Trophoblast cell (in vitro differentiated cells and primary cell): Measurements from ENCODE around the gene GARIN5A.
A peak's percentile ranks its signal among the peaks of the same experiment; 100 is the strongest.

Source experiments
- DNase-seq, 2 donors: peaks; one replicate each; pipeline ENCODE4 v3.0.0-alpha.2; 2016
- H2AFZ ChIP-seq: 2 replicates; pipeline ENCODE4 v1.6.1; 2013; ENCODE audit warnings: low read length, moderate library complexity, mild to moderate bottlenecking; ENCODE audit not compliant: insufficient read depth, poor library complexity
- H2AK5ac ChIP-seq: 2 replicates; pipeline ENCODE4 v1.6.1; 2013; ENCODE audit warnings: mild to moderate bottlenecking, low read length
- H2BK120ac ChIP-seq: 2 replicates; pipeline ENCODE4 v1.6.1; 2013; ENCODE audit warnings: low read length, mild to moderate bottlenecking, moderate library complexity; ENCODE audit not compliant: insufficient read depth, poor library complexity
- H2BK12ac ChIP-seq: 2 replicates; pipeline ENCODE4 v1.6.1; 2013; ENCODE audit warnings: mild to moderate bottlenecking, low read length, moderate library complexity
- H2BK5ac ChIP-seq: 2 replicates; pipeline ENCODE4 v1.6.1; 2013; ENCODE audit warnings: low read length, low read depth, moderate library complexity, mild to moderate bottlenecking; ENCODE audit not compliant: poor library complexity
- H3K14ac ChIP-seq: 2 replicates; pipeline ENCODE4 v1.6.1; 2013; ENCODE audit warnings: mild to moderate bottlenecking, low read length
- H3K18ac ChIP-seq: 2 replicates; pipeline ENCODE4 v1.6.1; 2013; ENCODE audit warnings: mild to moderate bottlenecking, low read length
- H3K23ac ChIP-seq: 2 replicates; pipeline ENCODE4 v1.6.1; 2013; ENCODE audit warnings: low read length
- H3K27ac ChIP-seq: 2 replicates; pipeline ENCODE4 v1.5.1; 2013; ENCODE audit warnings: low read depth, mild to moderate bottlenecking, inconsistent platforms, low read length, moderate library complexity
- H3K27me3 ChIP-seq: 2 replicates; pipeline ENCODE4 v1.6.1; 2013; ENCODE audit warnings: inconsistent platforms, mild to moderate bottlenecking, low read length, moderate library complexity; ENCODE audit not compliant: insufficient read depth
- H3K36me3 ChIP-seq, 2 experiments: 1 replicate in 1 of 2; 2 replicates in 1 of 2; pipeline ENCODE4 v1.6.1; 2013; ENCODE audit warnings: low read length in 2 of 2, mild to moderate bottlenecking in 2 of 2, moderate library complexity in 1 of 2; ENCODE audit not compliant: insufficient read depth in 2 of 2, control insufficient read depth in 1 of 2
- H3K4ac ChIP-seq: 2 replicates; pipeline ENCODE4 v1.6.1; 2013; ENCODE audit warnings: low read depth, mild to moderate bottlenecking, low read length, moderate library complexity
- H3K4me1 ChIP-seq, 2 experiments: 1 replicate in 1 of 2; 2 replicates in 1 of 2; pipeline ENCODE4 v1.6.1; 2013; ENCODE audit warnings: low read length in 2 of 2, mild to moderate bottlenecking in 2 of 2, moderate library complexity in 1 of 2; ENCODE audit not compliant: insufficient read depth in 2 of 2, control insufficient read depth in 1 of 2
- H3K4me2 ChIP-seq: 2 replicates; pipeline ENCODE4 v1.6.1; 2013; ENCODE audit warnings: inconsistent platforms, mild to moderate bottlenecking, low read length, moderate library complexity
- H3K4me3 ChIP-seq: 2 replicates; pipeline ENCODE4 v1.5.1; 2013; ENCODE audit warnings: mild to moderate bottlenecking, low read depth, low read length, inconsistent platforms
- H3K79me1 ChIP-seq: one replicate; pipeline ENCODE4 v1.6.1; 2013; ENCODE audit warnings: low read length
- H3K79me2 ChIP-seq: 2 replicates; pipeline ENCODE4 v1.6.1; 2013; ENCODE audit warnings: low read length, mild to moderate bottlenecking; ENCODE audit not compliant: control insufficient read depth, insufficient read depth, poor library complexity
- H3K9ac ChIP-seq: 2 replicates; pipeline ENCODE4 v1.6.1; 2013; ENCODE audit warnings: mild to moderate bottlenecking, low read length
- H3K9me3 ChIP-seq: 2 replicates; pipeline ENCODE4 v1.6.1; 2013; ENCODE audit warnings: low read depth, mild to moderate bottlenecking, control low read depth, inconsistent platforms, low read length; ENCODE audit not compliant: insufficient read depth
- H4K12ac ChIP-seq: 2 replicates; pipeline ENCODE4 v1.6.1; 2013; ENCODE audit warnings: low read depth, mild to moderate bottlenecking, low read length, moderate library complexity
- H4K8ac ChIP-seq: 2 replicates; pipeline ENCODE4 v1.6.1; 2013; ENCODE audit warnings: low read depth, mild to moderate bottlenecking, low read length, moderate library complexity
- H4K91ac ChIP-seq: one replicate; pipeline ENCODE4 v1.6.1; 2013; ENCODE audit warnings: low read depth, mild to moderate bottlenecking, low read length, moderate library complexity
- WGBS: extraction: QIAGEN DNeasy Blood & Tissue Kit; methylation state at CpG from one replicate; pipeline ENCODE4 v1.1.7; 2013; ENCODE audit warnings: missing lambda C conversion rate; ENCODE audit not compliant: insufficient read length, insufficient coverage; ENCODE audit errors: extremely low coverage; 5-methylcytosine and 5-hydroxymethylcytosine counted together

The GARIN5A gene

DNA sequence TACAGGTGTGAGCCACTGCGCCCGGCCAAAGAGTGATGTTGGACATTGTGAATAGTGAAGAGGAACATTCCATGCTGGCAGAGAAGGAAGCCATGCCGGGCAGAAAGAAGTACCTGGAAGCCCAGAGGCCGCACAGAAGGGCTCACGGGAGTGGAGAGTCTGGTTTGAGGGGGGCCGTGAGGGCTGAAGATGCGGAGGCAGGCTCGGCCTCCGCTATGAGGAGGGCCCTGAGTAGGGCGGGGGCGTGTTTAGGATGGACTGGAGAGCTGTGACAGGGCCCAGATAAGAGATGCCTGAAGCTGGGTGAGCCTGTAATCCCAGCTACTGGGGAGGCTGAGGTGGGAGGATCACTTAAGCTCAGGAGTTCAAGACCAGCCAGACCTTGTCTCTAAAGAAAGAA lies 32.7 kb upstream of the GARIN5A start:
- Histone ChIP-seq H2BK12ac (no peak overlapping the region), H3K4me1 (peaks cover 9 to 11% of the 10 kb centered on the region in 2 experiments), H3K27ac (no peak overlapping the region), H4K8ac (peak overlapping the region; percentile 13), H4K91ac (no peak overlapping the region), H3K9ac (no peak overlapping the region), H3K36me3 (peaks cover 5 to 6% of the 10 kb centered on the region in 2 experiments), H3K27me3 (no peaks in the 10 kb centered on the region), H2AFZ (no peak overlapping the region), H4K12ac (no peak overlapping the region), H2BK120ac (no peak overlapping the region), H3K23ac (no peak overlapping the region), H2BK5ac (no peak overlapping the region), H3K4ac (no peak overlapping the region), H2AK5ac (no peak overlapping the region), H3K4me3 (no peak overlapping the region), H3K9me3 (peaks cover 3% of the 10 kb centered on the region), H3K79me2 (peaks cover 5% of the 10 kb centered on the region), H3K79me1 (peaks cover 9% of the 10 kb centered on the region), H3K18ac (no peak overlapping the region), H3K14ac (no peak overlapping the region), H3K4me2 (no peak overlapping the region)
- no peak for DNase-seq
- WGBS = no CpG with 5 or more reads among the region's 11 CpGs

DNA sequence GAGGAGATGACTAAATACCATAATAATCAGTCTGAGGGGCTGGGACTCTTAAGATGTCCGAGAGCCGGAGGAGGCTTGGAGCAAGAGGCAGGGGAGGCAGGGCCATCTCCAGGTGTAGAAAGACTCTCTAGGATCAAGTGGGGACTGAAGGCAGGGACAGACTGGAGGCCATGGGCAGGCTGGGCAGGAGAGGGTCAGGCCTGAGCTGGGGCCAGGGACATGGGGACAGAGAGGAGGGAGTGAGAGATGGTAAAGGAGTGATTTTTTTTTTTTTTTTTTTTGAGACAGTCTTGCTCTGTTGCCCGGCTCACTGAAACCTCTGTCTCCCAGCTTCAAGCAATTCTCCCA lies 32.2 kb upstream of the GARIN5A start:
- Histone ChIP-seq H3K79me2 (peaks cover 5% of the 10 kb centered on the region), H3K27me3 (no peaks in the 10 kb centered on the region), H3K9ac (no peak overlapping the region), H3K18ac (no peak overlapping the region), H2AK5ac (no peak overlapping the region), H2BK12ac (no peak overlapping the region), H3K4me3 (no peak overlapping the region), H4K91ac (no peak overlapping the region), H3K23ac (no peak overlapping the region), H4K8ac (no peak overlapping the region), H3K4ac (no peak overlapping the region), H3K9me3 (no peaks in the 10 kb centered on the region), H3K14ac (no peak overlapping the region), H3K4me2 (no peak overlapping the region), H3K27ac (no peak overlapping the region), H3K79me1 (peaks cover 9% of the 10 kb centered on the region), H2AFZ (no peak overlapping the region), H4K12ac (no peak overlapping the region), H3K4me1 (peaks cover 9 to 11% of the 10 kb centered on the region in 2 experiments), H2BK5ac (no peak overlapping the region), H3K36me3 (peaks cover 5 to 6% of the 10 kb centered on the region in 2 experiments), H2BK120ac (no peak overlapping the region)
- no CpG with 5 or more reads among the region's 3 CpGs for WGBS
- DNase-seq = no peak

DNA sequence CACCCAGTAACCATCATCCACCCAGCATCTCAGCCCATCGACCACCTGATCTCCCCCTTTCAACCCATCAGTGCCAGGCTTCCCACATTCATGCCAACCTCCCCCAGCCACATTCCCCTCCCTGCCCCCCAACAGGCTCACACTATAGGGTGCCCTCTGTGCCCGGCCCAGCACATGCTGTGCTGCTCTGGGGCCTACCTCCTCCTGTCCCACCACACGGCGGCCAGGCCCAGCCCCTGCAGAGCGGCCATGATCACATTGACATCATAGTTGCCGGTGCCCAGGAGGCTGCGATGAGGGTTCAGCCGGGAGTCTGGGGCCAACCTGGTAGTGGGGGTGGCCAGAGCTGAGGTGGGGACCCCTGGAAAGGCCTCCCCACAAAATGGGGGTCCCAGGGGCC lies 30.7 kb upstream of the GARIN5A start:
- H3K27me3 ChIP-seq = no peaks in the 10 kb centered on the region

DNA sequence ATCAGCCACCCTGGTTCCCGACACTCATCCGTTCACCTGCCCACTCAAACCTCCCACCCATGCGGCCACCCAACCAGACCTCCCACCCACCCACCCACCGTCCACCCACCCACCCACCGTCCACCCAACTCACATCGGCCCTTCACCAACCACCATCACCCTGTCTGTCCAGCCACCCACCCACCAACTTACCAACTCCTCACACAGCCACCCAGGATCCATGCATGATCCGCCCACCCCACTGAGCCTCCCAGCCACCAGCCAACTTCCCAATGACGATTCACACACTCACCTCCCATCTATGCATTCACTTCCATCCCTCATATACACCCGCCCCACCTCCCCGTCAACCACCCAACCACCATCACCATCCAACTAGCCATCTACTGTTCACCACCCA lies 30.1 kb upstream of the GARIN5A start:
- no peak overlapping the region for H3K23ac ChIP-seq
- no peak overlapping the region for H2AK5ac ChIP-seq
- H2AFZ ChIP-seq = no peak overlapping the region
- no peaks in the 10 kb centered on the region for H3K27me3 ChIP-seq
- H4K12ac ChIP-seq = no peak overlapping the region
- H2BK120ac ChIP-seq = no peak overlapping the region
- H3K27ac ChIP-seq = no peak overlapping the region
- H3K4ac ChIP-seq = no peak overlapping the region
- H3K4me3 ChIP-seq = no peak overlapping the region
- H4K91ac ChIP-seq = no peak overlapping the region
- no peak overlapping the region for H3K9ac ChIP-seq
- peaks cover 5 to 6% of the 10 kb centered on the region in 2 experiments for H3K36me3 ChIP-seq
- 100% methylated on average over 2 of the region's 10 CpGs for WGBS
- no peak overlapping the region for H3K18ac ChIP-seq
- H3K14ac ChIP-seq = no peak overlapping the region
- no peak overlapping the region for H3K4me2 ChIP-seq
- no peaks in the 10 kb centered on the region for H3K9me3 ChIP-seq
- no peak overlapping the region for H2BK5ac ChIP-seq
- peaks cover 7 to 12% of the 10 kb centered on the region in 2 experiments for H3K4me1 ChIP-seq
- no peak overlapping the region for H4K8ac ChIP-seq
- H3K79me1 ChIP-seq = peaks cover 14% of the 10 kb centered on the region
- no peak for DNase-seq
- no peak overlapping the region for H2BK12ac ChIP-seq
- peaks cover 5% of the 10 kb centered on the region for H3K79me2 ChIP-seq

More for the DNA sequence above, 30.7 kb upstream of the GARIN5A start:
- Histone ChIP-seq H2BK12ac (no peak overlapping the region), H3K79me1 (peaks cover 9% of the 10 kb centered on the region), H3K9ac (no peak overlapping the region), H4K12ac (no peak overlapping the region), H3K4ac (no peak overlapping the region), H3K36me3 (peaks cover 5 to 6% of the 10 kb centered on the region in 2 experiments), H3K9me3 (no peaks in the 10 kb centered on the region), H4K8ac (no peak overlapping the region), H3K4me1 (peaks cover 9 to 11% of the 10 kb centered on the region in 2 experiments), H3K79me2 (peaks cover 5% of the 10 kb centered on the region), H3K14ac (no peak overlapping the region), H2BK5ac (no peak overlapping the region), H3K23ac (no peak overlapping the region), H4K91ac (no peak overlapping the region), H3K18ac (no peak overlapping the region), H2BK120ac (no peak overlapping the region), H2AK5ac (no peak overlapping the region), H3K27ac (no peak overlapping the region), H3K4me2 (no peak overlapping the region), H3K4me3 (peak overlapping the region; percentile 41), H2AFZ (no peak overlapping the region)
- no CpG with 5 or more reads among the region's 8 CpGs for WGBS
- no peak for DNase-seq
